ENCODE results near the gene AXIN2.

The AXIN2 gene

GRCh38 chr17:65489413-65490155 is 71.9 kb downstream of the AXIN2 start:
- Histone ChIP-seq H3F3A (ENCODE audit: low read depth) (no peaks in the 10 kb centered on the region), H3K4me1 (ENCODE audit: insufficient read depth, low read length, poor library complexity, severe bottlenecking) (no peaks in the 10 kb centered on the region), H4K20me1 (ENCODE audit: insufficient read depth, low read length, poor library complexity, severe bottlenecking) (no peaks in the 10 kb centered on the region), H3K27me3 (ENCODE audit: insufficient read depth, low read length, poor library complexity, severe bottlenecking) (no peaks in the 10 kb centered on the region), H3K4me2 (ENCODE audit: low read depth, low read length, poor library complexity, severe bottlenecking) (no peak overlapping the region), H3K36me3 (ENCODE audit: insufficient read depth, low read length) (no peaks in the 10 kb centered on the region), H2AFZ (ENCODE audit: low read length) (no peak overlapping the region), H3K9me3 (ENCODE audit: insufficient read depth, low read depth, low read length) (no peaks in the 10 kb centered on the region), H3K9ac (ENCODE audit: low read depth, low read length, poor library complexity, severe bottlenecking) (no peak overlapping the region), H3K79me2 (ENCODE audit: insufficient read depth, low read length) (no peaks in the 10 kb centered on the region), H3K9me2 (replicated peaks; ENCODE audit: low read depth, low read length) (no peaks in the 10 kb centered on the region), H3K4me3 (ENCODE audit: low read length, poor library complexity, severe bottlenecking) (no peak overlapping the region)
- TF ChIP-seq CTCF (conservative IDR thresholded peaks at IDR 0.05; ENCODE audit: low read length) (no peak), EZH2phosphoT487 (IDR thresholded peaks at IDR 0.05; ENCODE audit: borderline replicate concordance) (no peak)

- no peaks in the 10 kb centered on the region for H3K79me2 ChIP-seq (ENCODE audit: insufficient read depth, low read length)
- H3K9me2 ChIP-seq (replicated peaks; ENCODE audit: low read depth, low read length), result no peaks in the 10 kb centered on the region
- TF ChIP-seq CTCF (conservative IDR thresholded peaks at IDR 0.05; ENCODE audit: low read length) (no peak), EZH2phosphoT487 (IDR thresholded peaks at IDR 0.05; ENCODE audit: borderline replicate concordance) (no peak)
- no peaks in the 10 kb centered on the region for H3K36me3 ChIP-seq (ENCODE audit: insufficient read depth, low read length)
- H3K27me3 ChIP-seq (ENCODE audit: insufficient read depth, low read length, poor library complexity, severe bottlenecking), result no peaks in the 10 kb centered on the region
- no peaks in the 10 kb centered on the region for H3K4me1 ChIP-seq (ENCODE audit: insufficient read depth, low read length, poor library complexity, severe bottlenecking)
- no peak overlapping the region for H3K9ac ChIP-seq (ENCODE audit: low read depth, low read length, poor library complexity, severe bottlenecking)
- H3F3A ChIP-seq (ENCODE audit: low read depth), result no peaks in the 10 kb centered on the region
- no peak overlapping the region for H3K4me2 ChIP-seq (ENCODE audit: low read depth, low read length, poor library complexity, severe bottlenecking)
- no peak overlapping the region for H3K4me3 ChIP-seq (ENCODE audit: low read length, poor library complexity, severe bottlenecking)
- H3K9me3 ChIP-seq (ENCODE audit: insufficient read depth, low read depth, low read length), result no peaks in the 10 kb centered on the region
- H2AFZ ChIP-seq (ENCODE audit: low read length), result no peak overlapping the region
- no peaks in the 10 kb centered on the region for H4K20me1 ChIP-seq (ENCODE audit: insufficient read depth, low read length, poor library complexity, severe bottlenecking)
Observed at GRCh38 chr17:65488665-65489064, 72.8 kb downstream of the AXIN2 start.

GRCh38 chr17:65487990-65488389 is 73.5 kb downstream of the AXIN2 start:
- Histone ChIP-seq H3F3A (ENCODE audit: low read depth) (no peaks in the 10 kb centered on the region), H3K9me3 (ENCODE audit: insufficient read depth, low read depth, low read length) (no peaks in the 10 kb centered on the region), H3K36me3 (ENCODE audit: insufficient read depth, low read length) (no peaks in the 10 kb centered on the region), H3K4me3 (ENCODE audit: low read length, poor library complexity, severe bottlenecking) (no peak overlapping the region), H3K9ac (ENCODE audit: low read depth, low read length, poor library complexity, severe bottlenecking) (no peak overlapping the region), H3K9me2 (replicated peaks; ENCODE audit: low read depth, low read length) (no peaks in the 10 kb centered on the region), H4K20me1 (ENCODE audit: insufficient read depth, low read length, poor library complexity, severe bottlenecking) (no peaks in the 10 kb centered on the region), H2AFZ (ENCODE audit: low read length) (no peak overlapping the region), H3K27me3 (ENCODE audit: insufficient read depth, low read length, poor library complexity, severe bottlenecking) (no peaks in the 10 kb centered on the region), H3K79me2 (ENCODE audit: insufficient read depth, low read length) (no peaks in the 10 kb centered on the region), H3K4me1 (ENCODE audit: insufficient read depth, low read length, poor library complexity, severe bottlenecking) (no peaks in the 10 kb centered on the region), H3K4me2 (ENCODE audit: low read depth, low read length, poor library complexity, severe bottlenecking) (no peak overlapping the region)
- no peak for TF ChIP-seq EZH2phosphoT487 (IDR thresholded peaks at IDR 0.05; ENCODE audit: borderline replicate concordance)
- TF ChIP-seq CTCF (conservative IDR thresholded peaks at IDR 0.05; ENCODE audit: low read length), result no peak
